GM12878 (cell line): ENCODE results near the gene NAALADL2. TPM values are rescaled to one million over a fixed set of nuclear protein-coding genes. Genes with fewer than 3 reads are reported as not detected.

Experiments used
- ATAC-seq: fragments of 200-7000 bp; cut with Tn5 transposase; 3 replicates; pipeline ENCODE4 v1.9.1; 2020; ENCODE audit warnings: mild to moderate bottlenecking, moderate library complexity
- BruUV-seq: library from RNA; stranded (reverse); fragments of 400-500 nt; replicated peaks from 2 replicates; lab custom pipeline; 2021; lab: Mats Ljungman, UMichigan
- CTCF ChIA-PET: fragments of 300-600 bp; sonication (Branson Sonifier 250); formaldehyde crosslinking; extraction: SDS; loops from one replicate; lab custom pipeline; 2021; ENCODE audit warnings: inconsistent platforms; lab: Yijun Ruan, JAX
- POLR2A ChIA-PET: fragments of 350-600 bp; formaldehyde crosslinking; extraction: SDS; loops from one replicate; lab custom pipeline; 2021; ENCODE audit warnings: inconsistent platforms; lab: Charles Lee
- RAD21 ChIA-PET: fragments of 300-600 bp; sonication (Branson Sonifier 250); formaldehyde crosslinking; loops from one replicate; lab custom pipeline; 2023; ENCODE audit warnings: antibody characterized with exemption; ENCODE audit not compliant: unreplicated experiment; lab: Charles Lee
- SMC1A ChIA-PET: fragments of 300-600 bp; sonication (Branson Sonifier 250); formaldehyde crosslinking; loops from one replicate; lab custom pipeline; 2023; ENCODE audit not compliant: unreplicated experiment, uncharacterized antibody; lab: Charles Lee
- DNase-seq: peaks from one replicate; pipeline ENCODE4 v3.0.0-alpha.2; 2011; ENCODE audit warnings: low read depth, low spot score
- FAIRE-seq: peaks from 3 replicates; lab custom pipeline; 2011; peaks lifted over from hg19 to GRCh38; lab: Jason Lieb, UNC
- H2AFZ ChIP-seq: 2 replicates; pipeline ENCODE4 v1.6.0; 2011; ENCODE audit warnings: low read depth, low read length, control low read depth; ENCODE audit not compliant: control insufficient read depth
- H3K27ac ChIP-seq: 2 replicates; pipeline ENCODE4 v1.5.1; 2011; ENCODE audit warnings: control low read depth; ENCODE audit not compliant: control insufficient read depth, insufficient read depth
- H3K27me3 ChIP-seq, 2 experiments: replicated peaks in 1 of 2; 2 replicates each; pipeline versions ENCODE4 v1.6.0 to v1.6.1; 2011; ENCODE audit warnings: low read length in 1 of 2; ENCODE audit not compliant: control insufficient read depth in 2 of 2, insufficient read depth in 2 of 2
- H3K36me3 ChIP-seq, 2 experiments: 2 replicates each; pipeline ENCODE4 v1.5.1; 2011; ENCODE audit warnings: low read length in 1 of 2; ENCODE audit not compliant: control insufficient read depth in 2 of 2, insufficient read depth in 2 of 2
- H3K4me1 ChIP-seq: 2 replicates; pipeline ENCODE4 v1.6.1; 2011; ENCODE audit warnings: mild to moderate bottlenecking, low read length, moderate library complexity, mixed read lengths; ENCODE audit not compliant: control insufficient read depth, insufficient read depth
- H3K4me2 ChIP-seq: 2 replicates; pipeline ENCODE4 v1.6.0; 2011; ENCODE audit warnings: control low read depth; ENCODE audit not compliant: control insufficient read depth, insufficient read depth
- H3K4me3 ChIP-seq: fragments of 200-600 bp; sonication (generic); 2 replicates; pipeline ENCODE4 v1.5.1; 2016
- H3K79me2 ChIP-seq: 2 replicates; pipeline ENCODE4 v1.6.0; 2011; ENCODE audit warnings: low read length; ENCODE audit not compliant: control insufficient read depth, insufficient read depth
- H3K9ac ChIP-seq: 2 replicates; pipeline ENCODE4 v1.8.0; 2011; ENCODE audit warnings: low read length, control low read depth, mixed read lengths; ENCODE audit not compliant: control insufficient read depth, insufficient read depth
- H3K9me3 ChIP-seq: replicated peaks from 3 replicates; pipeline ENCODE4 v1.5.1; 2011; ENCODE audit warnings: mild to moderate bottlenecking, low read length; ENCODE audit not compliant: control insufficient read depth, insufficient read depth
- H4K20me1 ChIP-seq: 2 replicates; pipeline ENCODE4 v1.6.0; 2011; ENCODE audit not compliant: control insufficient read depth, insufficient read depth
- ASH2L ChIP-seq: fragments of 300-600, 200-600 bp; sonication (generic); IDR thresholded peaks from 2 replicates; pipeline ENCODE4 v1.6.1; 2017; ENCODE audit warnings: low read depth, mild to moderate bottlenecking, borderline replicate concordance
- BRCA1 ChIP-seq: IDR thresholded peaks from 2 replicates; pipeline ENCODE4 v1.6.1; 2011; ENCODE audit warnings: low read depth, low read length, improper control_type of control experiment
- FOS ChIP-seq: IDR thresholded peaks from 3 replicates; pipeline ENCODE4 v1.6.1; 2011; ENCODE audit warnings: borderline replicate concordance; ENCODE audit not compliant: insufficient read length; ENCODE audit errors: extremely low read depth
- MTA3 ChIP-seq: IDR thresholded peaks from 2 replicates; pipeline ENCODE4 v1.6.1; 2012; ENCODE audit warnings: low read length, inconsistent platforms, borderline replicate concordance
- NBN ChIP-seq: fragments of 450-650 bp; IDR thresholded peaks from 2 replicates; pipeline ENCODE4 v1.6.1; 2016
- PML ChIP-seq: IDR thresholded peaks from 2 replicates; pipeline ENCODE4 v1.6.1; 2012; ENCODE audit warnings: low read length, inconsistent platforms
- POLR2AphosphoS5 ChIP-seq: IDR thresholded peaks from 2 replicates; pipeline ENCODE4 v1.6.1; 2011; ENCODE audit warnings: mild to moderate bottlenecking, low read length, inconsistent platforms
- RB1 ChIP-seq: fragments of 450-650 bp; formaldehyde crosslinking; IDR thresholded peaks from 2 replicates; pipeline ENCODE4 v1.6.1; 2017; ENCODE audit warnings: mild to moderate bottlenecking, borderline replicate concordance
- RBBP5 ChIP-seq: fragments of 200-600 bp; sonication (generic); conservative IDR thresholded peaks from 2 replicates; pipeline ENCODE4 v1.6.1; 2016
- RFX5 ChIP-seq: IDR thresholded peaks from 2 replicates; pipeline ENCODE4 v1.6.1; 2011; ENCODE audit warnings: low read depth, low read length, improper control_type of control experiment
- SPI1 ChIP-seq: IDR thresholded peaks from 2 replicates; pipeline ENCODE4 v1.6.1; 2011; ENCODE audit warnings: low read depth, mild to moderate bottlenecking, low read length, moderate library complexity, borderline replicate concordance; ENCODE audit not compliant: insufficient read depth
- SUPT20H ChIP-seq: IDR thresholded peaks from 2 replicates; pipeline ENCODE4 v1.6.1; 2011; ENCODE audit warnings: low read depth, mild to moderate bottlenecking, low read length, moderate library complexity, borderline replicate concordance; ENCODE audit not compliant: control insufficient read depth
- TCF3 ChIP-seq: IDR thresholded peaks from 2 replicates; pipeline ENCODE4 v1.6.1; 2012; ENCODE audit warnings: low read depth, mild to moderate bottlenecking, low read length, borderline replicate concordance; ENCODE audit not compliant: insufficient read depth
- WRNIP1 ChIP-seq: IDR thresholded peaks from 2 replicates; pipeline ENCODE4 v1.6.1; 2011; ENCODE audit warnings: low read depth, low read length, improper control_type of control experiment, borderline replicate concordance
- WGBS: methylation state at CpG from one replicate; pipeline ENCODE4 v1.1.6; 2016; ENCODE audit warnings: low lambda C conversion rate; ENCODE audit not compliant: insufficient replicate concordance, insufficient coverage; ENCODE audit errors: missing lambda C conversion rate; 5-methylcytosine and 5-hydroxymethylcytosine counted together
- in situ Hi-C: fragments of 300-500 bp; cut with MboI; formaldehyde crosslinking; loops from 9 replicates; pipeline ENCODE4 v1.14.3; 2018; ENCODE audit warnings: mixed read lengths
- intact Hi-C: fragments of 100-400 bp; cut with micrococcal nuclease; formaldehyde crosslinking; loops from one replicate; pipeline ENCODE4 v1.14.2; 2022; ENCODE audit not compliant: unreplicated experiment
- polyA plus RNA-seq, 11 experiments: library from polyadenylated mRNA; depleted of rRNA in 4 of 11; unstranded in 6 of 11; stranded (reverse) in 5 of 11; fragments of >200 nt; fragmentation: Nextera tagmentation in 4 of 11; fragmentation: Illumina TruSeq in 1 of 11; extraction: Ambion mirVana in 4 of 11; extraction: Trizol in 1 of 11; gene quantifications; 1 replicate in 1 of 11; 2 replicates in 10 of 11; pipeline versions ENCODE4 v1.2.1 to v1.2.3, GENCODE V29; 2011 to 2016; ENCODE audit warnings: inconsistent platforms in 2 of 11, missing spikeins in 2 of 11, low read depth in 1 of 11
- total RNA-seq, 4 experiments: library from RNA; depleted of rRNA in 3 of 4; stranded (reverse); fragments of >200 nt in 3 of 4; fragmentation: Illumina TruSeq in 1 of 4; extraction: Trizol in 1 of 4; gene quantifications; 2 replicates each; pipeline versions ENCODE4 v1.2.1 to v1.2.3, GENCODE V29; 2013 to 2021
- TF ChIP-seq, protein P1 (sequence below): IDR thresholded peaks from 2 replicates; pipeline ENCODE4 v1.6.1; 2012; ENCODE audit warnings: low read depth, low read length, improper control_type of control experiment
- TF ChIP-seq, protein P2 (sequence below): IDR thresholded peaks from 2 replicates; pipeline ENCODE4 v1.6.1; 2011; ENCODE audit warnings: borderline replicate concordance, low read depth, mild to moderate bottlenecking, moderate library complexity, mixed read lengths, low read length; ENCODE audit not compliant: insufficient read depth; ENCODE audit errors: extremely low read length

NAALADL2 gene
- total and polyA plus RNA-seq, 10 of the 15 experiments (the other 5 are each of a cell fraction or from before 2014, with no cell fraction given), result 0.06 to 10.8 (median 0.46) TPM

DNA sequence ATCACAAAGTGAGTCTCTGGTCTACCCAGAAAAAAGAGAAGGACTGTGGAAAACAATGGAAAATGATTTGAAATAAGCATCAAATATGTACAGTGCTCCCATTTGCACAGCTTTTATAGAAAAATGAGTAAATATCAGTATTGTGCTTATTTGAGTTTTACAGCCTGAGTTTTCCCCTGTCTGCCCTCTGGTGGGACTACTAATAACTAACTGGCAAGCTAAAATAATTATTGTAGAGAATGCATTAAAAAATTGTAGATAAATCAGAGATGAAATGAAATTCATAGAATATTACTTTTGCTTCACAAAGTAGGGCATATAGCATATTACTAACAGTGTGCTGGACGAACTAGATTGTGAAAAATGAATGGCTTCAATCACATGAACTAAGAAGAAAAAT is 287.1 kb downstream of the NAALADL2 start:
- Histone ChIP-seq H3K79me2 (no peaks in the 10 kb centered on the region), H3K36me3 (no peaks in the 10 kb centered on the region), H3K9ac (no peak overlapping the region), H4K20me1 (no peaks in the 10 kb centered on the region), H3K9me3 (no peaks in the 10 kb centered on the region), H3K27ac (no peak overlapping the region), H2AFZ (no peak overlapping the region), H3K4me2 (no peak overlapping the region), H3K4me1 (no peaks in the 10 kb centered on the region), H3K4me3 (no peak overlapping the region)
- FAIRE-seq (no peak), DNase-seq (no peak)
- RAD21 ChIA-PET, result no interaction called here
- no TSS peak for BruUV-seq
- SMC1A ChIA-PET, result no interaction called here
- CTCF ChIA-PET, result interaction anchor here (1.0 kb wide), 1 partner anchor 23 kb away, joined by 3 read pairs; no protein-coding TSS in a partner anchor
- POLR2A ChIA-PET, result no interaction called here
- intact Hi-C loops, result no loop called here
- TF ChIP-seq ASH2L, result no peak
- no peak for TF ChIP-seq PML
- TF ChIP-seq SPI1, result no peak
- TF ChIP-seq, protein P1, sequence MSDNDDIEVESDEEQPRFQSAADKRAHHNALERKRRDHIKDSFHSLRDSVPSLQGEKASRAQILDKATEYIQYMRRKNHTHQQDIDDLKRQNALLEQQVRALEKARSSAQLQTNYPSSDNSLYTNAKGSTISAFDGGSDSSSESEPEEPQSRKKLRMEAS, result no peak
- no peak for TF ChIP-seq BRCA1
- no peak for TF ChIP-seq FOS
- TF ChIP-seq RFX5, result no peak
- no peak for TF ChIP-seq NBN
- TF ChIP-seq POLR2AphosphoS5, result no peak
- no peak for TF ChIP-seq RB1
- no peak for TF ChIP-seq RBBP5
- no peak for TF ChIP-seq WRNIP1
- TF ChIP-seq TCF3, result no peak
- no peak for TF ChIP-seq SUPT20H
- no peak for TF ChIP-seq MTA3
- TF ChIP-seq, protein P2, sequence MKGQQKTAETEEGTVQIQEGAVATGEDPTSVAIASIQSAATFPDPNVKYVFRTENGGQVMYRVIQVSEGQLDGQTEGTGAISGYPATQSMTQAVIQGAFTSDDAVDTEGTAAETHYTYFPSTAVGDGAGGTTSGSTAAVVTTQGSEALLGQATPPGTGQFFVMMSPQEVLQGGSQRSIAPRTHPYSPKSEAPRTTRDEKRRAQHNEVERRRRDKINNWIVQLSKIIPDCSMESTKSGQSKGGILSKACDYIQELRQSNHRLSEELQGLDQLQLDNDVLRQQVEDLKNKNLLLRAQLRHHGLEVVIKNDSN, result no peak
- TF ChIP-seq, all 136 proteins: peak for 0
- no peak for ATAC-seq
- no peaks in the 10 kb centered on the region for H3K27me3 ChIP-seq
- in situ Hi-C loops, result no loop called here
- WGBS, result 0% methylated on average over 1 of the region's 1 CpG
